Right ventricle myocardium superior (tissue), 1 donor: ENCODE results near the gene EMID1. TPM values are rescaled to one million over a fixed set of nuclear protein-coding genes. Genes with fewer than 3 reads are reported as not detected.
A peak's percentile ranks its signal among the peaks of the same experiment; 100 is the strongest.

ENCODE experiments used
- ATAC-seq: fragments of 200-7000 bp; cut with Tn5 transposase; one replicate; pipeline ENCODE4 v1.9.1; 2020; ENCODE audit warnings: mild to moderate bottlenecking; ENCODE audit not compliant: poor library complexity
- DNase-seq: peaks from one replicate; pipeline ENCODE4 v3.0.0-alpha.2; 2020
- intact Hi-C: fragments of 100-400 bp; cut with DNase I; formaldehyde crosslinking; loops from one replicate; pipeline ENCODE4 v1.11.2; 2022
- total RNA-seq: library from RNA; stranded (reverse); fragmentation: NEBNext Ultra II Directional; extraction: Animal tissue kit (Norgen Biotek cat#: 25700); gene quantifications from one replicate; pipeline ENCODE4 v1.2.1, GENCODE V29; 2021
- donor health status: DM: no; HTN: yes; CAD: no; lungs with severe emphysema.

Gene EMID1
- total RNA-seq, 1 donor from 2014 or later, result 0.32 TPM

DNA sequence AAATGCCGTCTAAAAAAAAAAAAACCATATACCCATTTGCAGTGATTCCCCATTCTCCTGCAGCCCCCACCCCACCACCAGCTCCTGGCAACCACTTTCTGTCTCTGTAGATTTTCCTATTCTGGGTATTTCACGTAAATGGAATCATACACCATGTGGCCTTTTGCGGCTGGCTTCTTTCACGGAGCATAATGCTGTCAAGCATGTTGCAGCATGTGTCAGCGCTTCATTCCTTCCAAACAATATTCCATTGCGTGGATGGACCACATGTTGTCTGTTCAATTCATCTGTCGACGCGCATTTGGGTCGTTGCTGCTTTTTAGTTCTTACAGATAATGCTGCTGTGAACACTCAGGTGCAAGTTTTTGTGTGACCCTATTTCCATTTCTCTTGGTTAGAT is 14.8 kb upstream of the EMID1 start:
- DNase-seq (no peak), ATAC-seq (no peak)
- intact Hi-C loops, result no loop called here

- no peak for DNase-seq
- intact Hi-C loops, result no loop called here
- ATAC-seq, result no peak
Measured at GRCh38 chr22:29193021-29193420, 12.7 kb upstream of the EMID1 start.

DNA sequence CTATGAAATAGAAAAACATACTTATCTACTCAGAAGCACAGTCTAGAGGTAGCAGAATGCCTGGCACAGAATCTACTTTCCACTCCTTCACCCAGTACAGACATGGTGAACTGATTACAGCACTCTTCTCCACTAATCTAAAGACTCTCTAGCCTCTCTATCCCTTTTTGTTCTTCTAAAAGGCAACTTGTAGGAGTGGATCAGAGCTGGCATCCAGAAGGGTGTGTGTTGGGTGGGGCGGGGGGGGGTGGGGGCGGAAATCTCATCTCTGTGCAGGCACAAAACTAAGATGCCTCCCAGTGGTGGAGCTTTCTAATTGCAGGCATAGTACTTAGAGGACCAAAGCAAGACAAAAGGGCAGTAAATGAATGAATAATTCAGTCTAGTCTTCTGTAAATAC is 11.5 kb upstream of the EMID1 start:
- ATAC-seq, result no peak
- intact Hi-C loops, result no loop called here
- DNase-seq, result no peak

GRCh38 chr22:29195118-29195963 is 10.4 kb upstream of the EMID1 start:
- intact Hi-C loops, result no loop called here
- DNase-seq (no peak), ATAC-seq (peak; percentile 52)

DNA sequence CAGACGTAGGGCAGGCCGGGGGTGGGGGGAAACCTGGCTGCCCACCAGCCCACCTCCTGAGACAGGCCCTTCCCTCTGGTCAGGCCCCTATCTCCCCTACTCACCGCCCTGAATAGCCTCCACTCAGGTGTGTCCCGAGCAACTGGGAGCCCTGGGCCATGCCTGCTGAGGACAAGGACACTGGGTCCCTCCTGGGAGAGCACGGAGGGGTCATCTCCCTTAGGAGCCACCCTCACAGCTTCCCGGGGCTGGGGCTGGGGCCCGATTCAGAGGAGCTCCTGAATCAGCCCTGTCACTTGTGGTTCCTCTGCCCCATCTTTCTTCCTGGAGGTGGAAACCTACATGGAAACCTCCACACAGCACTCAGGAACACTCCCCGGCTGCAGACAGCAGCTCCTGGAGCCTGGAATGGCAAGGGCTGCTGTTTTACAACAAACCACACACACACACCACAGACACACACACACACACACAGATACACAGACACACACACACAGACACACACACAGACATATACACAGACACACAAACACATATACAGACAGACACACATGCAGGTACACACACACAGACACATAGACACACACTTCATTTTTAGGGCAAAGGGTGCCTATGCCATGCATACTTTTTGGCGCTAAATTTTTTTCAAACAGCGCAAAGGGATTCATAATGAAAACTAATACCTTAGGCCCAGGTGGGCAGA is 9.6 kb upstream of the EMID1 start:
- DNase-seq (no peak), ATAC-seq (peak; percentile 55)
- intact Hi-C loops, result no loop called here

DNA sequence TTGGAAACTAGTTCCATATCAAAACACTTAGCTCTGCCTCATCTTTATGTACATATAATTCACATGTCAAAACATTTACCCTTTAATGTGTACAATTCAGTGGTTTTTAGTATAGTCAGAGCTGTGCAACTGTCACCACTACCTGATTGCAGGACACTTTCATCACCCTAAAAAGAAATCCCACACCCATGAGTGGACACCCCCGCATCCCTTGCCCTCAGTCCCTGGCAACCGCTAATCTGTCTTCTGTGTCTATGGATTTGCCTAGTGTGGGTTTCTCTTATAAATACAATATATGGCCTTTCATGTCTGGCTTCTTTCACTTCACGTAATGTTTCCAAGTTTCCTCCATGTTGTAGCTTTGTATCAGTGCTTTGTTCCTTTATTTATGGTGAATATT is 8.6 kb upstream of the EMID1 start:
- DNase-seq, result no peak
- intact Hi-C loops, result no loop called here
- no peak for ATAC-seq

DNA sequence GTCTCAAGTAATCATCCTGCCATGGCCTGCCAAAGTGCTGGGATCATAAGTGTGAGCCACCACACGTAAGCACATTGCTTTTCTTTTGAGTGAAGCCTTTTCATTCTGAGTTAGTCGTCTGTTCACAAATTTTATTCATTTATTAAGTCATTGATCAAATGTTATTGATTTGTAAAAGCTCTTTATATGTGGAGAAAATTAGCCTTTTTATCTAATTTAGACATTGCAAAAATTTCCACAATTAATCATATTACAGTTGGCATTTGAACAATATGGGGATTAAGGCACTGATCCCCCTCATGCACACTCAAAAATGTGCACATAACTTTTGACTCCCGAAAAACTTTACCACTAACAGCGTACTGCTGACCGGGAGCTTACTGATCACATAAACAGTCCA is 7.5 kb upstream of the EMID1 start:
- no peak for ATAC-seq
- intact Hi-C loops, result no loop called here

DNA sequence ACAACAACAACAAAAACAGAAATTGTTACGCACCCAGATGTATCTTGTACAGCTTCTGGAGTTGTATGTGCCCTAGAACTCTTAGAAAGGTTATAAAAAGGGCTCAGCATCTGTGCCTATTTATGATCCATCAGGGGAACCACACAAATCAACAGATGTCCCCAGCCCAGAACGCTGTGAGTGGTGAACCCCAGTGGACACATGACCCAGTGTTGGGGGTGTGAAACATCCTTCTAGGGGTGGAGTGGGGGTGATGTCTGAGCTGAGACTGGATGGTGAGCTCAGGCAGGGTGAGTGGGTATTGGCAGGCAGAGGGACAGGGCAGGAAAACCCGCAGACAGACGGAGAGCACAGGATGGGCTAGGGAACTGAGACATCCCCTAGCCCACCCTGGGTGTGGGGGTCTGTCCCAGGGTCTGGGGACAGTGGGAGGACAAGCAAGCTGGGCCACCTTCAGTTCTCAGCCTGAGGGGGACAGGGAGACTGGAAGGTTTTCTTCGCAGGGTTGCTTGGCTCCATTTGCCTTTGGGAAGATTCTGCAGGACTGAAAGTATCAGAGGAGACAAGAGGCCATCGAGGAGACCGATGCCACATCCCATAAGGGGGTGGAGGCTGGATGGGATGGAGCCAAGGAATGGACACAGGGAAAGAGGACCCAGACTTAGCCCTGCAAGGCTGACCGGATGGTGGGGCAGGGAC is 5.8 kb upstream of the EMID1 start:
- DNase-seq (no peak), ATAC-seq (no peak)
- intact Hi-C loops, result loop anchor here (10.0 kb wide), 1 partner anchor 355 kb away; no protein-coding TSS in a partner anchor

More for the DNA sequence above, 7.5 kb upstream of the EMID1 start:
- no peak for DNase-seq

GRCh38 chr22:29200901-29201300 is 4.8 kb upstream of the EMID1 start:
- ATAC-seq, result no peak
- intact Hi-C loops, result loop anchor here (10.0 kb wide), 1 partner anchor 356 kb away; no protein-coding TSS in a partner anchor
- DNase-seq, result no peak

DNA sequence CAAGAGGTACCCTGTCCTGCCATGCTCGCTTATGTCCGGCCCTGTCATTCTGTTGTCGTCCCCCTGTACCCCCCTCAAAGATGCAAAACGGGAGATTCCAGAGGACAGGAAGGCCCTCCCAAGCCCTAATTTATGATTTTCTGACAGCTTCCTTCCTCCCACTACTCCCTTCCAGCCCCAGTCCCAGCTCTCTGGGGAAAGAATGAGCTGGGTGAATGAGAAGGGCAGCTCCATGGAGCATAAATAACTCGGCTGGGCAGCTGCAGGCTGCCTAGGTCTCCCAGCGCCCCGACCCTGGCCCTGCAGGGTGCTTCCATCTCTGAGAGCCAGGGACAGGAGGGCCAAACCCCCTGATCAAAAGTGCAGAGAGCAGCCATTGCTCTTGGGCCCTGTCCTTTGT is 3.9 kb upstream of the EMID1 start:
- no peak for DNase-seq
- intact Hi-C loops, result loop anchor here (10.0 kb wide), 1 partner anchor 357 kb away; no protein-coding TSS in a partner anchor
- ATAC-seq, result no peak

DNA sequence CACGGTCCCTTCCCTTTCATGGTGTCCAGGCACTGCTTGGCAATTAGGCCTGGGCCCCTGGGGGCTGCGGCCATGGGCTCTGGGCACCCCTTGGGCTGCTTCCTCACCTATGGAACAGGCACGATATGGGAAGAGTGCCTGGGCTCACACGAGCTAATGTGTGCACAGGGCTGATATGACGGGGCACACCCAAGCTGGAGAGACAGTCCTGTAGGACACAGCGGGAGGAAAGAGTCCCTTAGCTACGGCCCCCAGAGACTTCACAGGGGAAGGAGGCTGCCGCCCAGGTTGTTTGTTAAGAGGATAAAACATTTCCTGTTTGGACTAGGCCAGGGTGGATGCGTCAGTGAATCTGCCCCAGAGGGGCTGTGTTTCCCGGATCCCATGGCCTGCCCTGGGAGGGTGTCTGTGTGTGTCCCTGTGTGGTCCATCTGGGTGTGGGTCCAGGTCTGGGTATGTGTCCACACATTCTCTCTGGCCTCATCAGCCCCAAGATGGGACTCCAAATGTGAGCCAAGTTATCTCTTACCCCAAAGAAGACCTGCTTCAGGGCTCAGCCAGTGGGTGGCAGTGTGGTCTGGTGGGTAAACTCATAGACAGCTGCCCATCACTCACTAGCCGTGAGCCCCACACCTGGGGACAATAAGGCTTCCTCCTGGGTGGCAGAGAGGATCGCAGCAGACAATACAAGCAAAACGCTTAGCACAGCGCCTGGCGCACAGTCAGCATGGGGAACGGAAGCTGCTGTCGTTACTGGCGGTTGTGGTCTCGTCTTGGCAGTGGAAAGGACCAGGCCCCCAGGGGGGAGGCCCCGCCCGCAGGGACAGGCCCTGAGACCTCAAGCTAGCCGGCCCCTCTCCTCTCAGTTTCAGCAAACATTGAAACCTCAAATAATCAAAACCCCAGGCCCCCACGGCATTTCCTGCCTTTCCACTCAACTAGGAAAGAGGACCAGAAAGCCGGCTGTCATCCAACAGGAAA is 3.2 kb upstream of the EMID1 start:
- peak; percentile 87 for DNase-seq
- ATAC-seq, result peak; percentile 74
- intact Hi-C loops, result loop anchor here (10.0 kb wide), 1 partner anchor 358 kb away; no protein-coding TSS in a partner anchor

DNA sequence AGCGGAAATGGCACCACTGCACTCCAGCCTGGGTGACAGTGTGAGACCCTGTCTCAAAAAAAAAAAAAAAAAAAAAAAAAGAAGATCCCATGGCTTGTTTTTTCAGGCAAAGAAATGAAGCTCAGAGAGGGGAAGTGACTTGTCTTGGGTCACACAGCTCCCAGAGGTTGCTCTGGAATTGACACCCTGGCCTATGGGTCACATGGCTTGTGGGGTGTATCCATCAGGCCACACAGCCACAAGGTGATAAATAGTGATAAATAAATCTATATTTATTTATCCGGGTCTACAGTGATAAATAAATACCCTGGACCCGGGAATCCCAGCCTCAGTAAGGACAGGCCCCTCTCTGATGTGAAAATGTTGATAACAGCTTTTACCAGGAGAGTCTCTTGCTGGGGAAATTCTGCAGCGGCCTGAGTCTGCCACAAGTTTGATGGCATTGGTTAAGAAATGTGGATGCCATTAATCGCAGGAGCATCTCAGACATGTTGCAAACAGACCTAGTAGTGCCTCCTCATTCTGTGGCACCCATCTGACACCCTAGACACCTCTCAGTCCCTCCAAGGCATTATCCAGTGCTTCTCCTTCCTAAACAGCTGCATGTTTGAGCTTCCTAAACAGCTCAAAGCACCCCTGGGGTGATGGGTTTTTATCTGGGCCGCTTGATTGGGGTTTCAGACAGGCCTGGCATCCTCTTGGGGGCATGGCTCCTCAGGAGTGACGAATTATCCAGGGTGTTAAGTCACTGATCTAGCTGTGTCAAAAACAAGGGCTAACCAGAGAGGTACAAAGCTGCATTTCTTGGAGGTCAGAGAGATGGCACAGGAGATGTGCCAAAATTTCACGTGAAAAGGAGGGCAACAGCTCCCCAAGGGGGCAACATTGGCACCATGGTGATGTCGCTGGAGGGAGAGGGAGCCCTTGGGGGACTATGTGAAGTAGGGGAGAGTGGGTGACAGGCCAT is 1.9 kb upstream of the EMID1 start:
- intact Hi-C loops, result loop anchor here (10.0 kb wide), 1 partner anchor 359 kb away; no protein-coding TSS in a partner anchor
- DNase-seq (no peak), ATAC-seq (no peak)

- no peak for ATAC-seq
- DNase-seq, result no peak
- intact Hi-C loops, result loop anchor here (10.0 kb wide), 1 partner anchor 360 kb away; no protein-coding TSS in a partner anchor
Measured at GRCh38 chr22:29204455-29205183, 1.1 kb upstream of the EMID1 start.

- no peak for ATAC-seq
- DNase-seq, result no peak
- intact Hi-C loops, result loop anchor here (10.0 kb wide), 1 partner anchor 360 kb away; no protein-coding TSS in a partner anchor
Measured at GRCh38 chr22:29205252-29205593, 473 bp upstream of the EMID1 start.

- DNase-seq (no peak), ATAC-seq (no peak)
- intact Hi-C loops, result loop anchor here (10.0 kb wide), 1 partner anchor 362 kb away; no protein-coding TSS in a partner anchor
Measured at GRCh38 chr22:29206372-29207242, 911 bp downstream of the EMID1 start.

- ATAC-seq (no peak), DNase-seq (no peak)
- intact Hi-C loops, result loop anchor here (10.0 kb wide), 1 partner anchor 362 kb away; no protein-coding TSS in a partner anchor
Measured at GRCh38 chr22:29207243-29207550, 1.5 kb downstream of the EMID1 start.
